WTC11 (cell line): Measurements from ENCODE around the gene ADCK2.

ENCODE experiments used
- CREB1 ChIP-seq: sonication (generic); formaldehyde crosslinking; IDR thresholded peaks from 2 replicates; pipeline ENCODE4 v1.8.0; 2023; ENCODE audit warnings: mild to moderate bottlenecking, missing genetic modification reagents
- CTCF ChIP-seq: fragments of 200-600 bp; IDR thresholded peaks from 2 replicates; pipeline ENCODE4 v1.8.0; 2022; ENCODE audit warnings: antibody characterized with exemption
- ETV6 ChIP-seq: sonication (generic); formaldehyde crosslinking; IDR thresholded peaks from 2 replicates; pipeline ENCODE4 v1.8.1; 2022; ENCODE audit warnings: mild to moderate bottlenecking, missing genetic modification reagents
- FOXJ3 ChIP-seq: sonication (generic); formaldehyde crosslinking; IDR thresholded peaks from 2 replicates; pipeline ENCODE4 v1.9.0; 2021; ENCODE audit warnings: missing genetic modification reagents, mild to moderate bottlenecking, borderline replicate concordance
- IRF1 ChIP-seq: sonication (generic); formaldehyde crosslinking; IDR thresholded peaks from 2 replicates; pipeline ENCODE4 v1.8.0; 2023; ENCODE audit warnings: missing genetic modification reagents
- PRDM15 ChIP-seq: sonication (generic); formaldehyde crosslinking; IDR thresholded peaks from 2 replicates; pipeline ENCODE4 v1.8.0; 2022; ENCODE audit warnings: missing genetic modification reagents
- TCF7 ChIP-seq: sonication (generic); formaldehyde crosslinking; IDR thresholded peaks from 2 replicates; pipeline ENCODE4 v1.8.0; 2022; ENCODE audit warnings: mild to moderate bottlenecking, low read depth, missing genetic modification reagents, moderate library complexity
- TEAD4 ChIP-seq: sonication (generic); formaldehyde crosslinking; IDR thresholded peaks from 2 replicates; pipeline ENCODE4 v1.8.0; 2022; ENCODE audit warnings: mild to moderate bottlenecking, missing genetic modification reagents

GRCh38 chr7:140723006-140723405, 50.3 kb downstream of the ADCK2 start:
- TF ChIP-seq FOXJ3 (CRISPR knock-in tag) (no peak), PRDM15 (CRISPR knock-in tag) (no peak), TCF7 (no peak), CTCF (no peak), CREB1 (CRISPR knock-in tag) (no peak), IRF1 (no peak), ETV6 (CRISPR knock-in tag) (no peak), TEAD4 (CRISPR knock-in tag) (no peak)
